ENCODE results near the gene SYCE1L. TPM values are rescaled to one million over a fixed set of nuclear protein-coding genes. Genes with fewer than 3 reads are reported as not detected.

The SYCE1L gene
- total RNA-seq, 1 experiment from 2014 or later, result 9.9 TPM

DNA sequence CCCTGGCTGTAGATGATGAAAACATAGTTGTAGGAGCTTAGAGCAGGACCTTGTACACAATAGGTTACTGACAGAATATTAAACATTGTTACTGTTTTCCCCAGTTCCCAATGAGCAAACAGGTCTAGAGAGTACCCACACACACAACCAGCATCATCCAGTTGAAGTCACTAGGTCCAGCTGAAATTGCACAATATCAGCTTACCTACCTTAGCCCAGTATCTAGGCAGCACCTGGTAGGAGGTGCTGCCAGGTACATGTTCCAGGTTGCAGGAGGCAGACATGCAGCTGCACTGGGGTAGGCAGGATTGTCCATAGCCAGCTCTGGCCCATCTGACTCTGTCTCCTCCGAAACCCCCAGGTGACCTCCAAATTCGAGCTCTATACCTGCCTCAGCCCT, 1.5 kb upstream of the SYCE1L start:
- H3K14ac ChIP-seq (ENCODE audit: insufficient read depth, low read length), result no peak overlapping the region
- Mint-ChIP-seq H3K36me3 (ENCODE audit: insufficient read depth in 1 of 3, low read depth in 3 of 3) (peaks cover 19 to 57% (median 52%) of the 10 kb centered on the region in 3 experiments), H3K4me3 (no peak overlapping the region), H3K4me1 (peaks cover 0 to 4% of the 10 kb centered on the region in 2 experiments; a peak in 2 of 4 replicates), H3K27me3 (ENCODE audit: low read depth) (no peaks in the 10 kb centered on the region), H3K27ac (no peak overlapping the region), H3K9me3 (no peaks in the 10 kb centered on the region)
- TF ChIP-seq, protein P1, sequence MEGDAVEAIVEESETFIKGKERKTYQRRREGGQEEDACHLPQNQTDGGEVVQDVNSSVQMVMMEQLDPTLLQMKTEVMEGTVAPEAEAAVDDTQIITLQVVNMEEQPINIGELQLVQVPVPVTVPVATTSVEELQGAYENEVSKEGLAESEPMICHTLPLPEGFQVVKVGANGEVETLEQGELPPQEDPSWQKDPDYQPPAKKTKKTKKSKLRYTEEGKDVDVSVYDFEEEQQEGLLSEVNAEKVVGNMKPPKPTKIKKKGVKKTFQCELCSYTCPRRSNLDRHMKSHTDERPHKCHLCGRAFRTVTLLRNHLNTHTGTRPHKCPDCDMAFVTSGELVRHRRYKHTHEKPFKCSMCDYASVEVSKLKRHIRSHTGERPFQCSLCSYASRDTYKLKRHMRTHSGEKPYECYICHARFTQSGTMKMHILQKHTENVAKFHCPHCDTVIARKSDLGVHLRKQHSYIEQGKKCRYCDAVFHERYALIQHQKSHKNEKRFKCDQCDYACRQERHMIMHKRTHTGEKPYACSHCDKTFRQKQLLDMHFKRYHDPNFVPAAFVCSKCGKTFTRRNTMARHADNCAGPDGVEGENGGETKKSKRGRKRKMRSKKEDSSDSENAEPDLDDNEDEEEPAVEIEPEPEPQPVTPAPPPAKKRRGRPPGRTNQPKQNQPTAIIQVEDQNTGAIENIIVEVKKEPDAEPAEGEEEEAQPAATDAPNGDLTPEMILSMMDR (conservative IDR thresholded peaks at IDR 0.05), result no peak
- no peak overlapping the region for H3K27ac ChIP-seq (ENCODE audit: insufficient read length, low read depth, low read length)
- no peak overlapping the region for H3K23ac ChIP-seq (ENCODE audit: insufficient read length, low read depth, low read length)
- H3T11ph ChIP-seq (ENCODE audit: low read length), result no peak overlapping the region
- H3K56ac ChIP-seq (ENCODE audit: insufficient read length, low read depth, low read length), result no peak overlapping the region
- H3K4ac ChIP-seq (ENCODE audit: low read depth, low read length), result no peak overlapping the region
- H3K79me2 ChIP-seq (ENCODE audit: insufficient read depth, low read length), result no peaks in the 10 kb centered on the region; the same call in 1 of the 2 replicates
- H2BK15ac ChIP-seq (ENCODE audit: low read depth, low read length), result no peak overlapping the region
- no peaks in the 10 kb centered on the region for H4K20me1 ChIP-seq (ENCODE audit: control insufficient read depth, insufficient read depth, insufficient read length)
- no peaks in the 10 kb centered on the region for H3K23me2 ChIP-seq (ENCODE audit: insufficient read length, low read depth, low read length, poor library complexity, severe bottlenecking)
- no peak overlapping the region for H2AK5ac ChIP-seq (ENCODE audit: insufficient read length, low read length)
- no peak overlapping the region for H4K5ac ChIP-seq (ENCODE audit: insufficient read length, low read depth, low read length)
- H2BK20ac ChIP-seq (ENCODE audit: low read depth, low read length, poor library complexity, severe bottlenecking), result no peak overlapping the region
- DNase-seq, result no peak
- H2AFZ ChIP-seq (ENCODE audit: low read length), result no peak overlapping the region
- H3K18ac ChIP-seq (ENCODE audit: insufficient read length, low read depth, low read length), result no peak overlapping the region
- no peak overlapping the region for H2BK5ac ChIP-seq (ENCODE audit: insufficient read length, low read length)
- no peak overlapping the region for H4K91ac ChIP-seq (ENCODE audit: insufficient read length, low read depth, low read length)
- WGBS (ENCODE audit: extremely low coverage, insufficient read length, low lambda C conversion rate), result no CpG with 5 or more reads among the region's 2 CpGs
- no peaks in the 10 kb centered on the region; the same call in 1 of the 2 replicates for H3K27me3 ChIP-seq (ENCODE audit: insufficient read depth, low read length)
- no peak overlapping the region for H3K4me2 ChIP-seq (ENCODE audit: insufficient read depth, insufficient read length, low read length)
- no peak overlapping the region for H2BK12ac ChIP-seq (ENCODE audit: insufficient read length, low read depth, low read length)
- no peak overlapping the region for H3K9ac ChIP-seq (ENCODE audit: extremely low read depth, insufficient read length, low read length)
- H4K8ac ChIP-seq (replicated peaks; ENCODE audit: insufficient read length, low read depth, low read length), result no peak overlapping the region
- H3K9me3 ChIP-seq (ENCODE audit: control insufficient read depth, low read depth, low read length), result no peaks in the 10 kb centered on the region
- H2BK120ac ChIP-seq (ENCODE audit: low read depth, low read length, poor library complexity, severe bottlenecking), result no peak overlapping the region
- no peaks in the 10 kb centered on the region for H3K4me1 ChIP-seq (ENCODE audit: insufficient read depth, low read length)
- H3K79me1 ChIP-seq (ENCODE audit: insufficient read depth, low read depth, low read length, poor library complexity, severe bottlenecking), result no peaks in the 10 kb centered on the region

All from H9 (cell line).